Mesendoderm (in vitro differentiated cells): Measurements from ENCODE around the gene SCP2.

ENCODE experiments used
- DNase-seq: peaks from one replicate; pipeline ENCODE4 v3.0.0; 2013
- H2AK5ac ChIP-seq: 2 replicates; pipeline ENCODE4 v1.6.1; 2013; ENCODE audit warnings: low read length, inconsistent platforms
- H2BK120ac ChIP-seq: 2 replicates; pipeline ENCODE4 v1.6.1; 2013; ENCODE audit warnings: low read depth, mild to moderate bottlenecking, low read length, moderate library complexity, mixed read lengths
- H2BK15ac ChIP-seq: replicated peaks from 2 replicates; pipeline ENCODE4 v1.6.1; 2013; ENCODE audit warnings: low read depth, mild to moderate bottlenecking, moderate library complexity
- H2BK5ac ChIP-seq: 2 replicates; pipeline ENCODE4 v1.6.1; 2013; ENCODE audit warnings: low read length, inconsistent platforms
- H3K18ac ChIP-seq: 2 replicates; pipeline ENCODE4 v1.6.1; 2013; ENCODE audit warnings: mild to moderate bottlenecking, low read length, mixed read lengths
- H3K23ac ChIP-seq: one replicate; pipeline ENCODE4 v1.6.1; 2013; ENCODE audit warnings: low read length
- H3K27ac ChIP-seq: 2 replicates; pipeline ENCODE4 v1.5.1; 2013; ENCODE audit warnings: low read depth, mild to moderate bottlenecking, inconsistent platforms, low read length, moderate library complexity
- H3K27me3 ChIP-seq: 2 replicates; pipeline ENCODE4 v1.6.1; 2013; ENCODE audit warnings: low read length, control low read depth, mild to moderate bottlenecking, inconsistent platforms; ENCODE audit not compliant: insufficient read depth, poor library complexity
- H3K36me3 ChIP-seq: 2 replicates; pipeline ENCODE4 v1.6.1; 2013; ENCODE audit warnings: low read length, inconsistent platforms; ENCODE audit not compliant: control insufficient read depth, insufficient read depth
- H3K4ac ChIP-seq: one replicate; pipeline ENCODE4 v1.6.1; 2013; ENCODE audit warnings: low read depth, mild to moderate bottlenecking, low read length, moderate library complexity
- H3K4me1 ChIP-seq: 2 replicates; pipeline ENCODE4 v1.6.1; 2013; ENCODE audit warnings: low read depth, low read length, inconsistent platforms; ENCODE audit not compliant: control insufficient read depth
- H3K4me2 ChIP-seq: 2 replicates; pipeline ENCODE4 v1.6.1; 2013; ENCODE audit warnings: low read length
- H3K4me3 ChIP-seq: 2 replicates; pipeline ENCODE4 v1.5.1; 2013; ENCODE audit warnings: mild to moderate bottlenecking, low read length
- H3K56ac ChIP-seq: one replicate; pipeline ENCODE4 v1.6.1; 2013; ENCODE audit warnings: low read length
- H3K79me1 ChIP-seq: 2 replicates; pipeline ENCODE4 v1.6.1; 2013; ENCODE audit warnings: low read length, inconsistent platforms
- H3K79me2 ChIP-seq: 2 replicates; pipeline ENCODE4 v1.6.1; 2013; ENCODE audit warnings: mild to moderate bottlenecking, low read length; ENCODE audit not compliant: control insufficient read depth, insufficient read depth
- H3K9ac ChIP-seq: 2 replicates; pipeline ENCODE4 v1.6.1; 2013; ENCODE audit warnings: low read length, inconsistent platforms
- H4K5ac ChIP-seq: one replicate; pipeline ENCODE4 v1.6.1; 2013; ENCODE audit warnings: low read length
- H4K8ac ChIP-seq: one replicate; pipeline ENCODE4 v1.6.1; 2013; ENCODE audit warnings: low read depth, mild to moderate bottlenecking, control low read depth, low read length, moderate library complexity
- WGBS: extraction: QIAGEN DNeasy Blood & Tissue Kit; methylation state at CpG from one replicate; pipeline ENCODE4 v1.1.7; 2013; ENCODE audit warnings: low lambda C conversion rate, missing lambda C conversion rate; ENCODE audit not compliant: insufficient coverage; ENCODE audit errors: extremely low coverage; 5-methylcytosine and 5-hydroxymethylcytosine counted together

SCP2 gene

GRCh38 chr1:52906135-52906603 is 20.9 kb upstream of the SCP2 start:
- Histone ChIP-seq H2BK120ac (no peak overlapping the region), H3K4me3 (no peak overlapping the region), H3K9ac (no peak overlapping the region), H3K79me2 (no peaks in the 10 kb centered on the region), H3K4ac (no peak overlapping the region), H2AK5ac (no peak overlapping the region), H3K27me3 (no peaks in the 10 kb centered on the region), H4K5ac (no peak overlapping the region), H3K23ac (no peak overlapping the region), H3K56ac (no peak overlapping the region), H3K36me3 (no peaks in the 10 kb centered on the region), H2BK5ac (no peak overlapping the region), H3K79me1 (no peaks in the 10 kb centered on the region), H4K8ac (no peak overlapping the region), H2BK15ac (no peak overlapping the region), H3K4me2 (no peak overlapping the region), H3K18ac (no peak overlapping the region), H3K27ac (no peak overlapping the region), H3K4me1 (no peaks in the 10 kb centered on the region)
- WGBS: no CpG with 5 or more reads among the region's 6 CpGs
- no peak for DNase-seq

- Histone ChIP-seq H3K36me3 (no peaks in the 10 kb centered on the region), H3K4me1 (no peaks in the 10 kb centered on the region), H4K8ac (no peak overlapping the region), H2BK120ac (no peak overlapping the region), H3K4me3 (no peak overlapping the region), H3K56ac (no peak overlapping the region), H3K79me1 (no peaks in the 10 kb centered on the region), H3K27ac (no peak overlapping the region), H3K4me2 (no peak overlapping the region), H3K79me2 (no peaks in the 10 kb centered on the region), H3K18ac (no peak overlapping the region), H2BK5ac (no peak overlapping the region), H3K27me3 (no peaks in the 10 kb centered on the region), H2BK15ac (no peak overlapping the region), H3K4ac (no peak overlapping the region), H3K23ac (no peak overlapping the region), H3K9ac (no peak overlapping the region), H2AK5ac (no peak overlapping the region), H4K5ac (no peak overlapping the region)
- DNase-seq: no peak
- no CpG with 5 or more reads among the region's 9 CpGs for WGBS
Measured at GRCh38 chr1:52907068-52907811, 19.8 kb upstream of the SCP2 start.

GRCh38 chr1:52907812-52908153 is 19.3 kb upstream of the SCP2 start:
- Histone ChIP-seq H3K4me1 (no peaks in the 10 kb centered on the region), H3K79me1 (no peaks in the 10 kb centered on the region), H3K27ac (no peak overlapping the region), H2BK15ac (no peak overlapping the region), H3K79me2 (no peaks in the 10 kb centered on the region), H3K18ac (no peak overlapping the region), H3K27me3 (no peaks in the 10 kb centered on the region), H2BK120ac (no peak overlapping the region), H3K4me3 (no peak overlapping the region), H2AK5ac (no peak overlapping the region), H3K4ac (no peak overlapping the region), H2BK5ac (no peak overlapping the region), H4K8ac (no peak overlapping the region), H3K56ac (no peak overlapping the region), H3K36me3 (no peaks in the 10 kb centered on the region), H3K4me2 (no peak overlapping the region), H4K5ac (no peak overlapping the region), H3K9ac (no peak overlapping the region), H3K23ac (no peak overlapping the region)
- no peak for DNase-seq
- WGBS: no CpG with 5 or more reads among the region's 10 CpGs

GRCh38 chr1:52911541-52911940 is 15.5 kb upstream of the SCP2 start:
- H3K79me2 ChIP-seq: no peaks in the 10 kb centered on the region
- H3K18ac ChIP-seq: no peak overlapping the region
- no CpG with 5 or more reads among the region's 10 CpGs for WGBS
- H3K27ac ChIP-seq: no peak overlapping the region
- no peak for DNase-seq
- no peak overlapping the region for H2BK120ac ChIP-seq
- no peak overlapping the region for H3K56ac ChIP-seq
- no peaks in the 10 kb centered on the region for H3K27me3 ChIP-seq
- H3K9ac ChIP-seq: no peak overlapping the region
- no peak overlapping the region for H3K4me2 ChIP-seq
- no peak overlapping the region for H3K4ac ChIP-seq
- H2AK5ac ChIP-seq: no peak overlapping the region
- no peaks in the 10 kb centered on the region for H3K36me3 ChIP-seq
- no peak overlapping the region for H2BK15ac ChIP-seq
- H4K5ac ChIP-seq: no peak overlapping the region
- H3K79me1 ChIP-seq: no peaks in the 10 kb centered on the region
- no peak overlapping the region for H3K4me3 ChIP-seq
- no peak overlapping the region for H3K23ac ChIP-seq
- no peak overlapping the region for H4K8ac ChIP-seq
- H2BK5ac ChIP-seq: no peak overlapping the region
- H3K4me1 ChIP-seq: no peaks in the 10 kb centered on the region

GRCh38 chr1:52913014-52913413 is 14.1 kb upstream of the SCP2 start:
- no peak overlapping the region for H2BK15ac ChIP-seq
- WGBS: no CpG with 5 or more reads among the region's 3 CpGs
- no peak overlapping the region for H3K56ac ChIP-seq
- H2BK5ac ChIP-seq: no peak overlapping the region
- no peak overlapping the region for H3K4me2 ChIP-seq
- no peak overlapping the region for H4K8ac ChIP-seq
- H3K9ac ChIP-seq: no peak overlapping the region
- DNase-seq: no peak
- no peaks in the 10 kb centered on the region for H3K4me1 ChIP-seq
- H3K79me1 ChIP-seq: no peaks in the 10 kb centered on the region
- no peak overlapping the region for H3K27ac ChIP-seq
- H4K5ac ChIP-seq: no peak overlapping the region
- H3K79me2 ChIP-seq: no peaks in the 10 kb centered on the region
- H3K18ac ChIP-seq: no peak overlapping the region
- no peaks in the 10 kb centered on the region for H3K36me3 ChIP-seq
- H3K27me3 ChIP-seq: no peaks in the 10 kb centered on the region
- H3K4ac ChIP-seq: no peak overlapping the region
- no peak overlapping the region for H3K23ac ChIP-seq
- no peak overlapping the region for H2BK120ac ChIP-seq
- H2AK5ac ChIP-seq: no peak overlapping the region
- no peak overlapping the region for H3K4me3 ChIP-seq

GRCh38 chr1:52913537-52913936 is 13.5 kb upstream of the SCP2 start:
- WGBS: no CpG with 5 or more reads among the region's 8 CpGs

More at GRCh38 chr1:52913537-52913936, 13.5 kb upstream of the SCP2 start:
- no peaks in the 10 kb centered on the region for H3K4me1 ChIP-seq
- no peaks in the 10 kb centered on the region for H3K79me1 ChIP-seq
- no peak overlapping the region for H2BK5ac ChIP-seq
- peak; percentile 44 for DNase-seq
- no peak overlapping the region for H2BK120ac ChIP-seq
- no peak overlapping the region for H3K4ac ChIP-seq
- H3K9ac ChIP-seq: no peak overlapping the region
- no peaks in the 10 kb centered on the region for H3K36me3 ChIP-seq
- no peaks in the 10 kb centered on the region for H3K79me2 ChIP-seq
- no peak overlapping the region for H4K8ac ChIP-seq
- no peak overlapping the region for H3K27ac ChIP-seq
- no peak overlapping the region for H3K4me3 ChIP-seq
- H3K56ac ChIP-seq: no peak overlapping the region
- H2AK5ac ChIP-seq: no peak overlapping the region
- no peak overlapping the region for H4K5ac ChIP-seq
- H2BK15ac ChIP-seq: no peak overlapping the region
- no peak overlapping the region for H3K18ac ChIP-seq
- no peaks in the 10 kb centered on the region for H3K27me3 ChIP-seq
- H3K23ac ChIP-seq: no peak overlapping the region
- no peak overlapping the region for H3K4me2 ChIP-seq
